Colon (tissue), 2 donors: ENCODE data around the gene MAN2B2.
"Not testable (repeated sequence)": the region's sequence is repeated elsewhere in the genome, so short reads cannot be mapped to it uniquely, and the experiment has no call there.

Experiments
- FAIRE-seq: peaks from 2 replicates; lab custom pipeline; 2012; peaks lifted over from hg19 to GRCh38; lab: Jason Lieb, UNC
- donor health status: control.
- donor health status: control.

MAN2B2 gene

GRCh38 chr4:6644792-6645530, 70.0 kb downstream of the MAN2B2 start:
- FAIRE-seq, result no peak

GRCh38 chr4:6647169-6647568, 72.2 kb downstream of the MAN2B2 start:
- FAIRE-seq, result no peak

- FAIRE-seq, result no peak
Observed at GRCh38 chr4:6647582-6648230, 72.7 kb downstream of the MAN2B2 start.

GRCh38 chr4:6649216-6649615, 74.2 kb downstream of the MAN2B2 start:
- no peak for FAIRE-seq

GRCh38 chr4:6654211-6654610, 79.2 kb downstream of the MAN2B2 start:
- not testable (repeated sequence) for FAIRE-seq

- FAIRE-seq, result not testable (repeated sequence)
Observed at GRCh38 chr4:6655291-6655690, 80.3 kb downstream of the MAN2B2 start.

GRCh38 chr4:6655924-6656323, 80.9 kb downstream of the MAN2B2 start:
- FAIRE-seq, result no peak

- no peak for FAIRE-seq
Observed at GRCh38 chr4:6657242-6658208, 82.5 kb downstream of the MAN2B2 start.

GRCh38 chr4:6658209-6658595, 83.2 kb downstream of the MAN2B2 start:
- FAIRE-seq, result no peak

GRCh38 chr4:6658597-6659075, 83.6 kb downstream of the MAN2B2 start:
- FAIRE-seq, result no peak

GRCh38 chr4:6659897-6660296, 84.9 kb downstream of the MAN2B2 start:
- no peak for FAIRE-seq

GRCh38 chr4:6660430-6660829, 85.4 kb downstream of the MAN2B2 start:
- FAIRE-seq, result no peak

GRCh38 chr4:6662591-6662990, 87.6 kb downstream of the MAN2B2 start:
- FAIRE-seq, result no peak

- FAIRE-seq, result no peak
Observed at GRCh38 chr4:6663596-6664393, 88.8 kb downstream of the MAN2B2 start.

GRCh38 chr4:6665320-6665654, 90.3 kb downstream of the MAN2B2 start:
- FAIRE-seq, result no peak

GRCh38 chr4:6668391-6668790, 93.4 kb downstream of the MAN2B2 start:
- no peak for FAIRE-seq

GRCh38 chr4:6671648-6672047, 96.7 kb downstream of the MAN2B2 start:
- FAIRE-seq, result no peak

- no peak for FAIRE-seq
Observed at GRCh38 chr4:6672131-6672530, 97.1 kb downstream of the MAN2B2 start.

- not testable (repeated sequence) for FAIRE-seq
Observed at GRCh38 chr4:6672541-6673190, 97.7 kb downstream of the MAN2B2 start.
